A204.1 (cell line): ENCODE data around the gene STX16.

ENCODE experiments used
- FAIRE-seq: peaks from 2 replicates; lab custom pipeline; 2012; peaks lifted over from hg19 to GRCh38; lab: Jason Lieb, UNC

The STX16 gene

DNA sequence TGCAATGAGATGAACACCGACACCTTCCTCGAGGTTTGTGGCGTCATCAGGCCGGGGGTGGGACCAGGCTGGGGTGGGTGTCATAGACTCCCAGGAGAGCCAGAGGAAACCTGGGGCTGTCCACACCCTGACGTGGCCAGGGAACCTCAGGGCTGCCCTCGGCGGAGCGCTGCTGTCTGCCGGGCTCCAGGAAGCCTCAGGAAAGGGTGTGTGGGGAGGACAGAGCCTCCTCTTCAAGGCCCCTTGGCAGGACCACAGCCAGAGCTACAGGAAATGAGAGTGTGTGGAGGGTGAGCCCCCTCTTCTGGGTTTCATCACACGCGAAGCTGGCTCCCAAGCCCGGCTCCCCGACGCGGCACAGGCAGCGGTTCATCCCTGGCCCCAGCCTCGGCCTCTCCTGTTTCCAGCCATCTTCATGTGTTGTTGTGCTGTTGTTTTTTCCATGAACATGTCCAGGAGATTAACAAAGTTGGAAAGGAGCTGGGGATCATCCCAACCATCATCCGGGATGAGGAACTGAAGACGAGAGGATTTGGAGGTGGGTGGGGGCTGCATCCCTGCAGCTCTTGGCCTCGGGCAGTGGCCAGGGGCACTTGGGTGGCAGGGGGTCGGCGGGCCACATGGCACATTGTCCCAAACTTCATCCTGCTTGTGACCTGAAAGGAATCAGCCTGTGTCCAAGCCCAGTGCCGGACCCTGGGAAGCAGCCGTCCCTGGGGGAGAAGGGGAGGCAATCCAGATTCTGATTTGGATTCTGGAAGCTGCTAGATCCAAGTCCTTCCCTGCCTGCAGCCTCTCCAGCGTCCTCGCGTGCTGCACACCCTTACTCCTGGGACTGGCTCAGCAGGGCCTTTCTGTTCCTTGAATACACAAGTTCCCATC lies 47.9 kb downstream of the STX16 start:
- FAIRE-seq = no peak

DNA sequence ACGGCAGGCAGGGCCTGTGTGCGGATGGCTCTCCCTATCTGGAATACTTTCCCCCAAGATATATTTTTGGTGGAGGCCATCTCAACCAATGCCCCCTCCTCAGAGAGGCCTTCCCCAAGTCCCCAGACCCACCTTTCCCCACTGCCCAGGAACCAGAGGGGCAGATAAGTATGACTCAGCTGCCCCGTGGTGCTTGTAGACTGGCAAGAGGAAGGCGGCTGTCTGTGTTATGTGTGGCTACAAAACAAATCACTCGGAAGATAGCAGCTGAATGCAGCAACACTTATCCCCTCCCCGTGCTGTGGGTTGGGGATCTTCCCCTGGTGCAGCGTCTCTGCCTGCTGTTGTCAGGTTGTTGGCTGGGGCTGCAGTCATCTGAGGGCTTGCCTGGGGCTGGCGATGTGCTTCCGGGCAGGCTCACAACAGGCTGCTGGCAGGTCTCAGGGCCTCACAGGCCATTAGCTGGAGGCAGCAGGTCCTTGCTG lies 48.6 kb downstream of the STX16 start:
- FAIRE-seq = no peak

DNA sequence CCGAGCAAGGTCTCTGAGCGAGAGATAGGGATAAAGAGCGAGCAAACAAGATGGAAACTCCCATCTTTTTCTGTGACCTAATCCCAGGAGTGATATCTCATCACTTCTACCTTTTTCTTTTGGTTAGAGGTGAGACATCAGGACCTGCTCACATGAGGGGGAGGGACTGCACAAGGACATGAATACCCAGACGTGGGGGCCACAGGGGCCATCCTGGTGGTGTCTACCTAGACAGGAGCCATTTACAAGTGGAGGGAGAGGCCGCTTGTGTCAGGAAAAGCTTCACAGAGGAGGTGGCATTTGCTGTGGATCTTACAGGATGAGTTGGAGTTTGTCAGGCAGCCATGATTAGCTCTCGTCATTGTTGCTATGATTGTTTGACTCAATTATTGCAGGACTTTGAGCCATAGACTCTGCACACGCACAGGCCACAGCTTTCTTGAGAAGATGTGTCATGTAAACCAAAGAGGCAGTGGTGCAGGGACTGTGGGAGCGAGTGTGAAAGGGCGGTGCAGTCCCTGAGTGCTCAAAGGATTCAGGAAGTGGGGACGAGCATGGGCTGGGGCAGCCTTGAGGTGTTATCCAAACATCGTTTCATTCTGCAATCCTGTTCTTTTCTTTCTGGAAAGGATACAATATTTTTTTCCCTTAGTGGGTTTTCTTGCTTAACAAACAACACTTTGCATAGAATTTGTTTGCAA lies 49.2 kb downstream of the STX16 start:
- FAIRE-seq = no peak

DNA sequence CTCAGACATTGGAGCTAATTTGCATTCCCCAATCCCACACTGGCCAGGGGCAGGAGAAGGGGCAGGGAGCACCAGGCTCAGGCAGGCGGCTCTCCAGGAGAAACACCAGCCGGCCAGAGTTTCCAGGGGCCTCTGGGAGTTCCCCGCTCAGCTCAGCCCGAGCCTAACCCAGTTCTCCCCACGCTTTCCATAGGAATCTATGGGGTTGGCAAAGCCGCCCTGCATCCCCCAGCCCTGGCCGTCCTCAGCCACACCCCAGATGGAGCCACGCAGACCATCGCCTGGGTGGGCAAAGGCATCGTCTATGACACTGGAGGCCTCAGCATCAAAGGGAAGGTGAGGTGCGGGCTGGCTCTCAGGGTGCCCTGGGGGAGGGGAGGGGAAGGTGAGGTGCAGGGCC lies 49.7 kb downstream of the STX16 start:
- FAIRE-seq = no peak

DNA sequence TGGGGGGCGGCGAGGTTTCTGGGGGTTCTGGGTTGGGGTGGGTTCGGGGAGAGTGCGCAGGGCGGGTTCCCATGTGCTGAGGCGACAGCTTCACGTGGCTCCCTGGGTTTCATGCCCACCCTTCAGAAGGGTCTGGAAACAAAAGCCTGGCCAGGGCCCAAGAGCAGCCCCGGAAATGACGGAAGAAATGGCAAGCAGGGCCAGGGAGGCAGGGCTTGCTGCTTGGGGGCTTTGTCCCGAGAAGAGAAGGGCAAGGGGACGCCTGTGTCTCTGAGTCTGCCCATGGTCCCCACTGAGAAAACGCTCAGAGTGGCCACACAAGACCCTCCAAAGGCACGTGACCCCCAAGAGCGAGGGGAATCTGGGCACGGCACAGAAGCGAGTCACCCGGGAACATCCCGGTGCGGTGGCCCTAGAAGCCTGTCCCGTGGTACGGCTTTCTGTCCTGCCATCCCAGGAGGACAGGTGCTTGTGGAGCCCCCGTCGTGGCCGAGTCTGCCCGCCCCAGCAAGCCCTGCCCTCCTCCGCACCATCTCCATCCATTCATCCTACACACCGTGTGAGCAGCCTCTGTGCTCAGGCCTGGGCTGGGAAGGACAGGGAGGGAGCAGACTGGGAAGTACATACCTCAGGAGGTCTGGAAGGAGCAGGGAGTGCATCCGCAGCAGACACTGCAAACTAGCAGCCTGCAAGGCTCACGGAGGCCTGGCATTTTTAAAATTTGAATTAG lies 50.5 kb downstream of the STX16 start:
- no peak for FAIRE-seq

DNA sequence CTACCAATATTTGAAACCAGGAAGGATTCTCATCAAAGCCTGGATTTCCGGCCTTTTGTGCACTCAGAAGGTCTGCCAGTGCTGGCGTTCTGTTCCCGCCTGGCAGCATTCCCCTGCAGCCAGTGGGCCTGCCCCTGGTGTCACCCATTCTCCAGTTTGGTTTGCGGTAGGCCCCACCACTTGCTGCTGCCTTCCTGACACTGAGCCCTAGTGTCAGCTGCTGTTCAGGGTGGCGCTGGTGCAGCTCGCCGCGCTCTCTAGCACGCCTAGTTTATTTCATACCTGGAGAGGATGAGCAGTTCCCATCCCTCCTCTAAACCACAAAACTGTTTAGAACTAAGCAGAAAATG lies 51.1 kb downstream of the STX16 start:
- FAIRE-seq = no peak

DNA sequence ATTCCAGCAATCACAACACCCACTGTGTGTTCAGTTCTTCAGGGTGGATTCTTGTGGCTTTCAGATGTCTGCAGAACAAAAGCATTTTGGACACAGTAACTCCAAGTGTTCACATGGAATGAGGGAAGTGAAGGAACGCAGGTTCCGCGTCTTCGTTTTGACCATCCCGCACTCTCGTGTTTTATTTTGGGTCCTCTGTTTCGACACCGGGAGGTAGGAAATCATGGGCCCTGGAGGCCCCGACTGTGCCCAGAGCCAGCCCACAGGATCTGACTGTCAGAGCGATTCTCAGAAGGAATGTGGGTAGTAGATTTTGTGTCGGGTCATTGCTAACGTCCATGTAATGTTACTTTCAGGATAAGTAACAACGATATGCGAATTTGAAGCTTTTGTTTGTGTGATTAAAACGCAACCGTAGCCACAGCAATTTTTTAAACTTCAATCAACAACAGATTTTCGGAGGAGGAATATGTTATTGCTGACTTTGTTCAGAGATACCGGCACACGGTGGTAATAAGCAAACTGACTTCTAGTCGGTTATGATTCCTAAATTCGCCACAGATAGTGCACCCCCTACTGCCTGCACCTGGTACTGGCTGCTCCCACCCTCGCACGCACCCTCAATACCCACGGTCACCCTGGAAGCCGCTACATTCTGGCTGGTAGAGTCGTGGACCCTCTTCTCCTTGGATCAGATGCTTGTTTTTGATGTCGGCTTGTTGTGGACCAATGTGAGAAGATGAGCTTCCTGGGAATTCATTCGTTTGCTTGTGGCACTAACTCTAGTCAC lies 52.0 kb downstream of the STX16 start:
- no peak for FAIRE-seq

DNA sequence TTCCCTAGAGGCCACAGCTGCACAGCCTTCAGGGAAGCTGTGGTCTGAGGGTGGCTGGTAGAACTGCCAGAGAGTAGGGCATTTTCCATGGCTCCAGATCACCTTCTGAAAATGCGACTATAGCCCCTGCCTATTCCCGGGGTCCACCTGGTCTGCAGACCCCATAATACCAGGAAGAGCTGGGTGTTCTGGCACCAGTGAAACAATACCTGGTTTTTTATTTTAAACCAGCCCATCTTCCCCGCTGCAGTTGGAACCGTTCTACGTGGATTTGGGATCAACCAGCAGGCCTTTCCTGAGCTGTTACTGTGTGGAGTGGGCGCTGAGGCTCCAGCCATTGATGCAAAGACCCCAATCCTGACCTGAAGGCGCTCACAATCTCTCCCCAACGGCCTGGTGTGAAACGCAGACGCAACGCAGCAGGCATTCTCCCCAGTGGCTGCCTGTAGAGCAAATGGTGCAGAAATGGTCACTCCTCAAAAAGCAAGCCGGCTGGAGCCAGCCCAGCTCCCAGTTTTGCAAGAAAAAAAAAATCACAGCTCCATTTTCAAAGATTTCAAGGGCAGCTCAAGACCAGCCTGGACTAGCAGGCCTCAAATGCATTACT lies 52.8 kb downstream of the STX16 start:
- FAIRE-seq = no peak

DNA sequence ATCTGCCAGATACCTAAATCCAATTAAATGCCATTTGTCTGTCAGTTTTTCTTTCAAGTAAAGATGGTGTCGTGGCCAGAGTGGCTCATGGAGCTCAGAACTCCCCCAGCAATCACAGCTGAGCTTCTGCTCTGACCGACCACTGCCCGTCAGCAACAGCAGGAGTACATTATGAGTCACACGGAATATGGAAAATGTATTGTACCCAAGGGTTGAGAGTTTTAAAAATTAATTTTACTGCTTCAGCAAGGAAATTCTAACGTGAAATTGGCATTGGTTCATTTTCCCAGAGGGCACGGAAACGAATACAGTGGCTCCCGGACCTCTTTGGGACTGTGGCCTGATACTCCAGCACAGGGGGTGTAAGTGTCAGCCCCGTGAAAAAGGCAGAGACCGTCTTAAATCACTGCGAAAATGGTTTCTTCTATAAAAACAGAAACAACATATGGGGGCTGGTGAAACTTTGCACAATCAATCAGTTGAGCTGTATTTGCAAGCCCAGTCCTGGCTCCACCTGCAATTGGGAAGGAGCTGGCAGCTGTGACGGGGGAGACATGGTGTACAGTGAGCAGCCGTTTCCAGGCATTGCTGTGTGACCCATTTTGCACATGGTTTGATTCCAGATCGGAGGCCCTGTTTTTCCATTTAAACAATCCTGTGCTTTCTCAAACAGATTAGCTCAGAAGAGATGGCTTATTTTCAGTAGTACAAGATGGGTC lies 54.3 kb downstream of the STX16 start:
- FAIRE-seq = no peak

DNA sequence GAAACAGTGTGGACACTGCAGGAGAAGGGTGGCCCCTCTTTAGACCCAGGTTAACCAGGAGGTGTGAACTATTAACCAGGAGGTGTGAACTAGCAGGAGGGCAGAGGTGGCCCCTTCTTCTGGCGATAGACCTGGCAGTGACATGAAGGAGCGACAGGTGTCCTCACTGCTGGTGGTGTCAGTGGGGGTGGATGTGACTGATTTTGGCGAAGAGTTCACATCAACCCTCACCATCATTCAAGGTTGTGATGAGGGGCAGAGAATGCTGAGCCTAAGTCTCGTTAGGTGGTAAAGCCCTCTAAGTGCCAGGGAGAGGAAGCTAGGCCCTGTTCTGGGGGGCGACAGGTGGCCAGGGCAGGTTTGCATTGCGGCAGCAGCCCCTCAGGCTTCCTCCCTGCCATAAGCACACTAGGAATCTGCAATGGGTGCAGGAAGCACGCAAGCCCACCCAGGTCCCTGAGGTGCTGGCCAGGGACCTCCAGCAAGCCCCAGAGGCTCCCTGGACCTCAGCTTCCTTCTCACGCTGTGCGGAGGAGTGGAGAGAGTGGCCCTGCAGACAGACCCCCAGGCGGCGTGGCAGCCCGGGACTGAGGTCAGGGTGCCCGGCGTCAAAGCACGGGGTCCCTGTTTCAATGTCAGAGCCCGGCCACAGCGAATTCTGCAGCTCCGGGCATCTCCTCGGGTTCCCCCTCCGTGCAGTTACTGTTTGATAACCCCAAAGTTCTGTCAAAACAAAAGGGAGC lies 55.2 kb downstream of the STX16 start:
- FAIRE-seq = no peak

DNA sequence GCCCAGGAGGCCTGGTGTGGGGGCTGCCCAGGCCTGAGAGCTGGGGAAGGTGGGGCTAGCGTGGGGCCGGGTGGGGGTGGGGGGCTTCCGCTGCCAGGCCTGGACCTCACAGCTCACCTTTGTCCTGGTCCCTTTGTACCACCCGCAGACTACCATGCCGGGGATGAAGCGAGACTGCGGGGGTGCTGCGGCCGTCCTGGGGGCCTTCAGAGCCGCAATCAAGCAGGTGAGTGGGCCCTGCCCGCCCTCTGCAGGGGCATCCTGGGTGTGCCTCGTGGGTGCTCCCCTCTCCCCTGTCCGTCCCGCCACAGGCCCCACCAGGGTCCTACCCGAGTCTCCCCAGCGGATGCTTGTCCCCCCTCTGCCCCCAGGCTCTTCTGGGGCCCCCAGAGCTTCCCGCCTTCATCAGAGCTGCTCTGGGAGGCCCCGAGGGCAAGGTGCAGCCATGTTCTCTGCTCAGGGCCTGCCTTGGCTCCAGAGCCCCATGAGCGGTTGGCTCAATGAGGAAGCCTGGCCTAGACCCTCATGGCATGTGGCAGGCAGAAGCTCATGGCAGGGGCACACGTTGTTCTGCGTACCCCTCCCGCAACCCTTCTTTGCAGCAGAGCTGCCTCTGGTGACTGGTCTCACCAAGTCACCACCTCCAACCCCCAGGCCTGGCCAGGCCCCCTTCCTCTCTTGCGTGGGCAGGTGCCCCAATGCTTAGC lies 56.0 kb downstream of the STX16 start:
- no peak for FAIRE-seq

DNA sequence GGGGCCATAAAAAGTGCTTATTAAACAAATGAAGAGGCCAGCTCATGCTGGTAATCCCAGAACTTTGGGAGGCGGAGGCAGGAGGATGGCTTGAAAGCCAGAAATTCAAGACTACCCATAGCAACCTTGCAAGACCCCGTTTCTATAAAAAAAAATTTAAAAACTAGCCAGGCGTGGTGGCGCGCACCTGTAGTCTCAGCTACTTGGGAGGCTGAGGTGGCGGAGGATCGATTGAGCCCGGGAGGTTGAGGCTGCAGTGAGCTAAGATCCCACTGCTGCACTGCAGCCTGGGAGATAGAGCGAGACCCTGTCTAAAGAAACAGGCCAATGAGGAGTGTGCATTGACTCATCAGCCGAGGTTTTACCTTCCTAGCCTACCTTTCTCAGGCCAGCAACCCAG lies 56.7 kb downstream of the STX16 start:
- no peak for FAIRE-seq

DNA sequence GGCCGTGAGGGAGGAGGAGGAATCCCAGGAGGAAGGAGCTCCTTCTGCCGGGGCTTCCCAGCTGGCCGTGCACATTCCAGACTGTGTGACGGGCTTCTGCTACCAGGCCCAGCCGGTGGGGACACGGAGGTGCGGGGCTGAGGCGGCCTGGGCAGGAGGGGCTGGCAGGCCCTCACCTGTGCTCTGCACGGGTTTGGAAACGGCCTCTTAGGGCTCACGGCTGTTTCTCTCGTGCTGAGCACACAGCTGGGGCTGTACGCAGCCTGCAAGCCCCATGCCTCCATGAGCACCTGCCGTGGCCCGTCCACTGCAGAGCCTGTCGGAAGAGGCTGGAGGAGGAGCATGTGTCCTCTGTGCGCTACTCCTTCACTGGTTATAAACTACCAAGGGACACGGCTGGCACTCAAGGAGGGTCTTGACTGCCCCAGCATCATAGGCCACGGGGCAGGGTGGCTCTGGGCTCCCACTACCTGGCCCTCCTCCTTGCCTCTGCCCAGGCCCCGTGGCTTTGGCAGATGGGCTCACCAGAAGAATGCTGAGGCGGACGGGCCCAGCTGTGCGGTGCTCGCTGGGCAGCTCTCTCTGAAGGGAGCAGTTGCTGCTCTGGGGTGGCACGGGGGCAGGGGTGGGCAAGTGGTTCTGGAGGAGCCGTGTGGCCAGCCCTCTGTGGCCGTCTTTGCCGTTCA lies 57.3 kb downstream of the STX16 start:
- no peak for FAIRE-seq

DNA sequence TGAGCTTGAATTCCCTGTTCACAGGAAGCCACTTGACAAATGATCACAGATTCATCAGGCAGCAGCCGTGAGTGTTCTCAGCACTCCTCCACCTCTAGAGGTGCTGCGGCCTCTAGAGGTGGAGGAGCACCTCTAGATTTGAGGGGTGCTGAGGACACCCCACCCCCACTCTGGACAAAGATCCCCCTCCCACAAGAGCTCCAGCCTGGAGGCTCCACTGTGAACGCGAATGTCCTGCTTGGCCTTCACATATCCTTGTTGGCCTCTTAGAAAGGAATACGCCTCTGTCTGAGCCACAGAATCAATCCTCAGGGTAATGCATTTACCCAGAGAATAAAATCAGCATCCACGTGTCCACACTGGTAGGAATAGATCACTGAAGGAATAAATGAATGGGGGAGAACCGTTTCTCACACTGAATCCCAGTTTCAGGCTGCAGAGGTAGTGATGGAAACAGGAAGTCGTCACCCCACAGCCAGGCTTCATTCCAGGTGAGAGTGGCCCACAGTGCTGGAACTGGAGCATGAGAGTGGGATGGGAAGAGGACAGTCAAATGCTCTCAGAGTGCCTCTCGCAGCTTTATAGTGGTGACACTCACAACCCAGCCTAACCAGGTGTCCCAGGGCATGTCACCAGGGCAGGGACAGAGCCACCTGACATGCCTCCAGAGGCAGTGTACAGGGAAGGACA lies 58.1 kb downstream of the STX16 start:
- no peak for FAIRE-seq

DNA sequence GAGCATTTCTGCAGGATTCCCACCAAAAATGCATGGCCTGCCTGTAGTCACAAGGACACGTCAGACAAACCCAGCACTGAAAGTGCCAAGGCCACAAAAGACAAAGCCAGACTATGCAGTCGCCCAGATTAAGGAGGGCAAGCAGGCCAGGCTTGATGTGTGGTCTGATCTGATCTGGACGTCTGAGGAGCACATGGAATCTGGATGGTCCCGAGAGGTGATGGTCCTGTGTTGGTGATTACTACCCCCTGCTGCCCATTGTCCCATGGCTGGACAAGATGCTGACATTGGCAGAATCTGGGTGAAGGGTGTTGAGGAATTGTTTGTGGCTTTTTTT lies 58.6 kb downstream of the STX16 start:
- no peak for FAIRE-seq

DNA sequence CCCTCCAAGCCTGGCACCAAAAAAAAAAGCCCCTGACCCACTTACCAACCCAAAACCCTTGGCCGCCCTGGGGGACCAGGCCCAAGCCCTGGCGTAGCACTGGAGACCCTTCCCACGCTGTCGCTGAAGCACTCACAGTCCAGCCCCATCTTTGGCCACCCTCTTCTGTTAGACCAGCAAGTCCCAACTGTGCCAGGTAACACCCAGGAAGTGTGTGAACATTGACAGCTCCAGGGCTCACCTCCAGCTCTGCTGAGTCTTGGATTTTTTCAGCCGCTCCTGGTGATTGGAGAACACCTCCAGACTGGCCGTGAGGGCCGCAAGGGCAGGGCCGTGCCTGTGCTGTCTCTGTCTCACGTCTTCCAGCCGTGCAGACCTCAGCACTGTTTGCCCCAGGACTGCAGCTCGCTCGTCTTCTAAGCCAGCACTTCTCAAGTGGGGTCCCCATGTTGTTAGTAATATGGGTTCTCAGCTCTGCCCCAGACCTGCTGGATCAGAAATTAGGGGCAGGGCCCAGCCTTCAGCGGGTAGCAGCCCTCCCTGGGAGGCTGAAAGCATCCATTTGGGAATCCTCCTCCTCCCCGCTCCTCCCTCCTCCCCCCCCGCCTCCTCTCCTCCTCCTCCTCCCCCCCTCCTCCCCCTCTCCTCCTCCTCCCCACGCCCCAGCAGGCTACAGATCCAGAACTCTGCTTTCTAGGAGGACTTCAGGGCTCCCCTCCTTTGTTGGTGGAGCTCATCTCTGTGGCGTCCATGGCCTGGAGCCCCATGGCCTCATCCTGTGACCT lies 59.6 kb downstream of the STX16 start:
- FAIRE-seq = no peak

DNA sequence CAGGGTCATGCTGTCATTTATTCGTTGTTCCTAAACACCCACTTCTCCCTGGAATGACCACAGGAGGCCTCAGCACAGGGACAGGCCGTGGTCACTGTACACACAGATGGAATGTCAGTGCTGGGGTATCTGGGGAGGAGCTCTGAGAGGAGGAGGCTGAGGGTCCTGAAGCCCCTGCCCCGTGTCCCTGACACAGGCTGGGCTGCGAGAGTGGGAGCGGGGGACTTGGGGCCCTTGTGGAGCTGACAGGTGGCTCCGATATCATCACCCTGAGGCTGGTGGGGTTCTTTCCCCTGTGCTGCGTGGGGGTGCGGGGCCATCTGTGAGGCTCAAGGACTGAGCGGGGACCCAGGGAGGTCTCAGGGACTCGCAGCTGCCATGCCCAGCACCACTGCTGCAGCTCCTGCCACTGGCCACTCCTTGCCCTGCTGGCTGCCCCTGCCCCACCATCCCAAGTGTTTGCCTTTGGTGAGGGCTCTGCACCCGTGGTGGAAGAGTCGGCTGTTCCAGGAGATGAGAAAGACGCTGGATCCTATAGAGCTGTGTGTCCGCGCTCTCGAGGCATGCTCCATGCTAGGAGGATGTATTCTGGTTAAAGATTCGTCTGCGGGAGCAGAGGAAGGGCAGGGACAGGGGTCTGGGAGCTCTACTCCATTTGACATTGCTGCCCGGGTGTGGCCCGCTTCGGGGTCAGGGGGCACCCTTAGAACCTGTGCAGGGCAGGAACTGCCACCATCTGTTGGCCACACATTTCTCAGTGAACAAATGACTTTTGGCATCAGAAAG lies 60.4 kb downstream of the STX16 start:
- no peak for FAIRE-seq
